ENCODE measurements around the gene ANXA3. TPM values are rescaled to one million over a fixed set of nuclear protein-coding genes. Genes with fewer than 3 reads are reported as not detected.

Gene ANXA3, protein sequence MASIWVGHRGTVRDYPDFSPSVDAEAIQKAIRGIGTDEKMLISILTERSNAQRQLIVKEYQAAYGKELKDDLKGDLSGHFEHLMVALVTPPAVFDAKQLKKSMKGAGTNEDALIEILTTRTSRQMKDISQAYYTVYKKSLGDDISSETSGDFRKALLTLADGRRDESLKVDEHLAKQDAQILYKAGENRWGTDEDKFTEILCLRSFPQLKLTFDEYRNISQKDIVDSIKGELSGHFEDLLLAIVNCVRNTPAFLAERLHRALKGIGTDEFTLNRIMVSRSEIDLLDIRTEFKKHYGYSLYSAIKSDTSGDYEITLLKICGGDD
- total RNA-seq (2022; extraction: Qiagen RNA extraction): 67.5 to 84.9 TPM (median 70.4 TPM) in 5 replicates

DNA sequence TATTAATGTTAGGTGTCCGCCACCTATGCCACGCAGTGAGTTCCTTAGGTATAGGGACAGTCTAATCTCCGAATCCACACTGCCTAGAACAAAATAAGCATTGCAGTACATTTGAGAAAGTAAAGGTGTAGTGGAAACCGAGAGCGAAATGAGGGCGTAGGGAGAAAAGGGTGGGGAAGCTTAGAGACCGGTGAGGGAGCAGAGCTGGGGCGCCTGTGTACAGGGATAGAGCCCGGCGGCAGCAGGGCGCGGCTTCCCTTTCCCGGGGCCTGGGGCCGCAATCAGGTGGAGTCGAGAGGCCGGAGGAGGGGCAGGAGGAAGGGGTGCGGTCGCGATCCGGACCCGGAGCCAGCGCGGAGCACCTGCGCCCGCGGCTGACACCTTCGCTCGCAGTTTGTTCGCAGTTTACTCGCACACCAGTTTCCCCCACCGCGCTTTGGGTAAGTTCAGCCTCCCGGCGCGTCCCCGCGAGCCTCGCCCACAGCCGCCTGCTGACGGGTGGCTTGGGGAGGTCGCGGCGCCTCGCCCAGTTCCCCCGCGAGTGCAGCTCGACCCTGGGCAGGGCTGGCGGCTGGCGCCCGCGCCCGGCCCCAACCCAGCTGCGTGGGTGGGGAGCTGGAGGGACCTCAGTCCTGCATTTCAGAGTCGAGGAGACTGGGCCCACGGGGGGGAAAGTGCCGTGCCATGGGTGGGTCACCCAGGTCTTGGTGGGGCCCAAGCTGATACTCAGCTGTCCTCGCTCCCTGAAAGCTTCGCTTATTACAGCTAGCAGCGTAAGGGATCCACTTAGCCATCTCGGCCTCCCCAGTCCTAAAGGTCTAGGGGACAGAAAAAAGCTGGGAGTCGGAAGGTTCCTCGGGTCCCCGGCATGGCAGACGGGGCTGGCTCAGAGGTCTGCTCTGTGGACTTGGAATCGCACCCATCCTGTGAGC is at the start of gene ANXA3:
Gene ANXA3, plus strand, starts transcription at position 351 of the 932 bp plus-strand sequence. CDS start 2,704 bp downstream, outside the sequence.

Other genes starting within 250 kb of the ANXA3 start
- gene BMP2K, start 224.6 kb downstream of the ANXA3 start, total RNA-seq (2022; extraction: Qiagen RNA extraction): 9.3 to 14.4 TPM (median 14.1 TPM) in 5 replicates

Data from A549 treated with dexamethasone at 1 μM for 4 hours (cell line).